Adipose tissue (tissue), 3 donors: ENCODE results near the gene ZNF440. TPM values are rescaled to one million over a fixed set of nuclear protein-coding genes. Genes with fewer than 3 reads are reported as not detected.
"Not testable (repeated sequence)": the region's sequence is repeated elsewhere in the genome, so short reads cannot be mapped to it uniquely, and the experiment has no call there.

ENCODE experiments used
- H3K27ac ChIP-seq: one replicate; pipeline ENCODE4 v1.5.1; 2013; ENCODE audit warnings: low read depth, low read length
- WGBS, 3 donors: extraction: QIAGEN DNeasy Blood & Tissue Kit; methylation state at CpG; one replicate each; pipeline ENCODE4 v1.1.7; 2013; 5-methylcytosine and 5-hydroxymethylcytosine counted together
- polyA plus RNA-seq, 3 donors: library from polyadenylated mRNA; stranded (reverse); fragments of 200-250 nt; gene quantifications; one replicate each; pipeline ENCODE4 v1.2.3, GENCODE V29; 2013
- donor health status: healthy with polysubstance abuse.
- donor health status: Bipolar disorder and iron deficiency.
- donor health status: healthy.

Gene ZNF440
- polyA plus RNA-seq, 3 donors = 1.8 to 4.2 (median 2.6) TPM

GRCh38 chr19:11813703-11814028 lies 407 bp upstream of the ZNF440 start:
- no peak overlapping the region for H3K27ac ChIP-seq
- WGBS, 3 donors = 0 to 2% (median 1%) methylated on average over 6 of the region's 6 CpGs

- WGBS, 3 donors = 6 to 13% (median 8%) methylated on average over 13 of the region's 13 CpGs
- no peak overlapping the region for H3K27ac ChIP-seq
These were observed 595 bp downstream of the ZNF440 start for GRCh38 chr19:11814700-11815035.

DNA sequence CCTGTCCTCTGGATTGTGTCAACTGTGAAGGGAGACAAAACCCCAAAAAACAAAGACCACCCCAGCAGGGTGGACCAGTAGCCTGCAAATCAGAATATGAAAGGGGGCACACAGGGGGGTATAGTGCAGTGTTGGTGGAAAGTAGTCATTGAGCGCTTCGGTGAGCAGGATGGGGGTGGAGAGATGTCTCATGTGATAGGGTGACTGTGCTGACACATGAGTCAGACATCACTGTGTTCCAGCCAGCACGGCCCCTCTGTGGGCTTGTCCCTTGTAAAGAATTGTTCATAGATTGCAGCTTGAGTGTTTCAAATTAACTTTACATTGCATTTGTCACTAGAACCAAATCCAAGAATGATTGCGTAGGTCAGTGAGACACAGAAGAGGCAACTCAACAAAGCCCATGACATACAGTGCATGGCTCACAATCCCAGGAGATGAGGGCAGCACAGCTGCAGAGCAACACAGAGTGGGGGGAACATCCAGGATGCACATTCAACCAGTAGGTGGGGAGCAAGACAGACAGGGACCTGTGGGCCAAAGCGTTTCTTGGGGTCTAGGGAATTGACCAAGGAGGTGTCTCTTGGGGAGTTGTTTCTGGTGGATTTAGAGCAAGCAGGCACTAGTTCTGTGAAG lies 7.5 kb downstream of the ZNF440 start:
- WGBS, 3 donors = 87 to 93% (median 92%) methylated on average over 5 of the region's 5 CpGs
- no peak overlapping the region for H3K27ac ChIP-seq

DNA sequence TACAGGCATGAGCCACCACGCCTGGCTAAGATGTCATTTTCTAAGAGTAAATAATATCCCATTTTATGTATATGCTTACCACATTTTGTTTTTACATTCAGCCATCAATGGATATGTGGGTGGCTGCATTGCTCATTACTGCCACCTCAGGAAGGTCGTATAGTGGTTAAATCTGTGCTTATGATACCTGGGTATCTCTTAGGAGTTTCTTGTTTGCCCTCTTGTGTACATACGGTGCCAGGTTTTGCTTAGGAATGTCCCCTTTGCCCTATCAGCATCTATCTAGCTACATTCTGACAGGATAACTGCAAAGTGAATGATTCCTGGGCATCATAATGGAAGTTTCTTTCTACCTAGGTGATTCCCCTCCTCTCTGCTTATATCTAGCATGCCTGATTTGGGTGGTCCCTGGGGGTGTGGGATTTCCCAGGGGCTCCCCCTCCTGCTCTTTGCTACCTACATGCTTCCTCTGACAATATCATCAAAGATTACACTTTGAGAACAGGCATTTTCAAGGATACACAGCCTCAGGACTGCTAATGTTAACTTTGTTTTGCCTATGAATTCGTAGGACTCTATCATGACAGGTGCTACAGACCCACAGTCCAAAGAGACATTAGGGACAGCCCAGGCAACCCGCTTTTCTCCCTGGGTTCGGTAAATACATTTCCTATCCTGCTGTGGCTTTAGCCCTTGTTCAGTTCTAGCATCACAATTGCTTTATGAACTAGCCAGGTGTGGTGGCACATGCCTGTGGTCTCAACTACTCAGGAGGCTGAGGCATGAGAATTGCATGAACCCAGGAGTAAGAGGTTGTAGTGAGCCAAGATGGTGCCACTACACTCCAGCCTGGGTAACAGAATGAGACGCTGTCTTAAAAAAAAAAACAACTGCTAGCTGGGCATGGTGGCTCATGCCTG lies 15.1 kb downstream of the ZNF440 start:
- H3K27ac ChIP-seq = not testable (repeated sequence)
- 90 to 95% (median 93%) methylated on average over 7 of the region's 7 CpGs for WGBS, 3 donors

DNA sequence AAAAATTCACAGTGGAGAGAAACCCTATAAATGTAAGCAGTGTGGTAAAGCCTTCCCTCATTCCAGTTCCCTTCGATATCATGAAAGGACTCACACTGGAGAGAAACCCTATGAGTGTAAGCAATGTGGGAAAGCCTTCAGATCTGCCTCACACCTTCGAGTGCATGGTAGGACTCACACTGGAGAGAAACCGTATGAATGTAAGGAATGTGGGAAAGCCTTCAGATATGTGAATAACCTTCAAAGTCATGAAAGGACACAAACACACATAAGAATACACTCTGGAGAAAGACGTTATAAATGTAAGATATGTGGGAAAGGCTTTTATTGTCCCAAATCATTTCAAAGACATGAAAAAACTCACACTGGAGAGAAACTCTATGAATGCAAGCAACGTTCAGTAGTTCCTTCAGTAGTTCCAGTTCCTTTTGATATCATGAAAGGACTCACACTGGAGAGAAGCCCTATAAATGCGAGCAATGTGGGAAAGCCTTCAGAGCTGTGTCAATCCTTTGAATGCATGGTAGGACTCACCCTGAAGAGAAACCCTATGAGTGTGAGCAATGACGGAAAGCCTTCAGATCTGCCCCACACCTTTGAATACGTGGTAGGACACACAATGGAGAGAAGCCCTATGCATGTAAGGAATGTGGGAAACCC lies 18.3 kb downstream of the ZNF440 start:
- WGBS, 3 donors = 96 to 97% (median 97%) methylated on average over 8 of the region's 8 CpGs
- H3K27ac ChIP-seq = no peak overlapping the region

DNA sequence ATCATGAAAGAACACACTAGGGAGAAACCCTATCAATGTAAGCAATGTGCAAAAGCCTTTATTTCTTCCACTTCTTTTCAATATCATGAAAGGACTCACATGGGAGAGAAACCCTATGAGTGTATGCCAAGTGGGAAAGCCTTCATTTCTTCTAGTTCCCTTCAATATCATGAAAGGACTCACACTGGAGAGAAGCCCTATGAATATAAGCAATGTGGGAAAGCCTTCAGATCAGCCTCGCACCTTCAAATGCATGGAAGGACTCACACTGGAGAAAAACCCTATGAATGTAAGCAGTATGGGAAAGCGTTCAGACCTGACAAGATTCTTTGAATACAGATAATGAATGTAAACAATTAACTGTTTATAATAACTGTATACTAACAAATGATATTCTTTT lies 19.5 kb downstream of the ZNF440 start:
- H3K27ac ChIP-seq = no peak overlapping the region
- WGBS, 3 donors = 97 to 99% (median 98%) methylated on average over 2 of the region's 2 CpGs

GRCh38 chr19:11835626-11836066 lies 21.6 kb downstream of the ZNF440 start:
- WGBS, 3 donors = 84 to 100% (median 91%) methylated on average over 2 of the region's 2 CpGs

DNA sequence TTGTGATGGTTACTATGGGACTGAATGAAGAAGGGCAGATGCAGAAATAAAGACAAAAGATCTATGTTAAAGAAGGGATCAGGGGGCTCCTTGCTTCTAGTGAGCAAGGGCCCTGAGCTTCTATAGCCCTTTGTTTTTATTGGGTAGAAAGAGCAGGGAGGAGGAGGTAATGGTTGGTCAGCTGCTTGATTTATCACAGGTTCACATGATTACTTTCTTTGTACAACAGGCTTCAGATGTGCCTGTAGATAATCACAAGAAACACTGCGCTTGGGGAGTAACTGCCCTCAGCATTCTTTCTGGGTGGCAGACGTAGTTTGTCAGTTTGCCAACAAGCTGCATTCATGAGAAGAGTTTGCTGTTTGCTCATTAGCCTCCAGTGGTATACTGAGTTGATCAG lies 29.6 kb downstream of the ZNF440 start:
- 47 to 68% (median 64%) methylated on average over 2 of the region's 2 CpGs for WGBS, 3 donors

More at GRCh38 chr19:11835626-11836066, 21.6 kb downstream of the ZNF440 start:
- not testable (repeated sequence) for H3K27ac ChIP-seq

GRCh38 chr19:11847615-11848014 lies 33.5 kb downstream of the ZNF440 start:
- 61 to 71% (median 70%) methylated on average over 6 of the region's 6 CpGs for WGBS, 3 donors
- not testable (repeated sequence) for H3K27ac ChIP-seq

More for the DNA sequence above, 29.6 kb downstream of the ZNF440 start:
- H3K27ac ChIP-seq = no peak overlapping the region

DNA sequence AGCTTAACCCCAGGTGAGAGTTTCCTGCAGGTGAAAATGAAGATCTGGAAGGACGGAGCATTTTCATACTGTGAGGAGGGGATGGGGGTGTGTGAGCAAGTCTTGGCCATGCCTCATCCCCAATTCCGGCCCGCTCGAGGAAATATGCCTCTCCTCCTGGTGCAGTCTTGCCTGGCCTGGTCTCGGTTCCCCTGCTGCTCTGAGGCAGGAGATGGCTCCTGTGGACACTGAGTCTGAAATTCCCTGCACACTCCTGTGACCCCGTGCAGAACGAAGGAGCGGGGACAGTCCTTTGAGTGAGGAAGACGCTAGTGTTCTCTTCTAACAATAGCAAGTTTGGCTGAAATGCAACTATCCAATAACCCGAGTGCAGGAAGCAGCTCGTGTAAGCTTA lies 34.1 kb downstream of the ZNF440 start:
- no peak overlapping the region for H3K27ac ChIP-seq
- WGBS, 3 donors = 34 to 37% (median 36%) methylated on average over 11 of the region's 11 CpGs

GRCh38 chr19:11848594-11849469 lies 34.8 kb downstream of the ZNF440 start, which contains the start of gene ZNF439:
ZNF439 (plus strand) TSS chr19:11848726; CDS start chr19:11848868, 142 bp downstream.
- no peak within 1 kb of the TSS for H3K27ac ChIP-seq
- WGBS, 3 donors = 1% methylated on average over 54 to 59 of the region's 59 CpGs

- WGBS, 3 donors = 95 to 97% (median 95%) methylated on average over 4 of the region's 4 CpGs
- H3K27ac ChIP-seq = not testable (repeated sequence)
These were observed 36.2 kb downstream of the ZNF440 start for GRCh38 chr19:11850289-11850688.

DNA sequence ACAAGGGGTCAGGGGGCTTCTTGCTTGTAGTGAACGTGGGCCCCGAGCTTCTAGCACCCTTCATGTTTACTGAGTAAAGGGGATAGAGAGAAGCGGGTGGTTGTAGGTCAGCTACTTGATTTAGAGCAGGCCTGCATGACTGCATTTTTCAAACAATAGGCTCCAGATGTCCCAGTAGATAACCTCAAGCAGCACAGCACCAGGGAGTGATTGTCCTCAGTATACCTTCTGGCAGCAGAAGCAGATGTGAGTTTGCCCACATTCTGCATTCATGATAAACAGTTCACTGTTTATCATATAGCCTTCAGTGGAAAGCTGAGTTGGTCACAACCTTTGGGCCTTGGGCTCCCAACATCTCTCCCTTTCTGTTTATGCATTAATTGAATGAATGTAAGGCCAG lies 39.3 kb downstream of the ZNF440 start:
- 78 to 99% (median 80%) methylated on average over 3 of the region's 3 CpGs for WGBS, 3 donors
- H3K27ac ChIP-seq = no peak overlapping the region

DNA sequence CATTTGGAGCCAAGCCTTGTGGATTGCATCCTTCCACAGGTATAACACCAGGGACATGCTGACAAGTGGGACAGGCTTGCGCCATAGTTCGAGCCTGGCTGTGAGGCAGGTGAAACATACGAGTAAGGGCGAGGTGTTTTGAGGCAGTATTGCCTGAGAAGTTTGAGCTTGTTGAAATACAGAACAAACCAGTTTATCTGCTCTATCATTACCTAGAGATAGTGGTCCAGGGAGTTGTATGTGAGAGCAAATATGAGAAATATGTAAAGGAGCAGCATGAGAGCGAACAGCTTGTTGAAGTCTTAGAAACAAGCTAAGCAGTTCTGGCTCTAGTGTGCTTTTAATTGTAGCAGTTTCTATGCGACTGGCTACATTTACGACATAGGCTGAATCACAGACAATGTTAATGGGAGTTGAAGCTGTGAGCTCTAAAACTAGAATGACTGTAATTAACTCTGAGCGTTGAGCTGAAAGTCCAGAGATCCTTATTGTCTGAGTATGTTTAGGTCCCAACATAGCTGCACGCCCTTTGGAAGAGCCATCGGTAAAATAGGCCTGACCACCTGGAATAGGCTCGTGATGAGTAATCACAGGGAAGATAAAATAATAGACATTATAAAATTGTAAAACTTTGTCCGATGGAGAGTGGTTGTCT lies 42.6 kb downstream of the ZNF440 start:
- no peak overlapping the region for H3K27ac ChIP-seq
- WGBS, 3 donors = 91 to 96% (median 93%) methylated on average over 12 of the region's 12 CpGs

GRCh38 chr19:11860721-11861120 lies 46.6 kb downstream of the ZNF440 start:
- 94 to 99% (median 98%) methylated on average over 7 of the region's 7 CpGs for WGBS, 3 donors
- H3K27ac ChIP-seq = no peak overlapping the region

DNA sequence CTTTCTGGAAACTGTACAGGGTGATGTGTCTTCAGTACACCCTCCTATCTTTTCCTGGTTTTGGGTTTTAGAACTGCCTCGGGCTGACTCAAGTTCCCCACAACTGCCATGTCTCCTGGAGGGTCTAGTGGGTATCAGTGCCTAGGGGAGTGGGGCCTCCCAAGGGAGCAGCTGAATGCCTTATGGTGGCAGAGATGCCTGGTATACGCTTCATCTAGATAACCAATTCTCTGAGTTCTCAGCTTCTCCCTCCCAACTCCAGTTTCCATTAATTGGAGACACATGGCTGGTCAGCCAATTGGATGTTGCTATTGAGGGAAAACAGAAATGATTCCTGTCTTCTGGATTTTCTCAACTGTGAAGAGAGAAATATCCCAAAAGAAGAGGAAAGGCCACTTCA lies 47.2 kb downstream of the ZNF440 start:
- 97 to 98% (median 98%) methylated on average over 2 of the region's 2 CpGs for WGBS, 3 donors

DNA sequence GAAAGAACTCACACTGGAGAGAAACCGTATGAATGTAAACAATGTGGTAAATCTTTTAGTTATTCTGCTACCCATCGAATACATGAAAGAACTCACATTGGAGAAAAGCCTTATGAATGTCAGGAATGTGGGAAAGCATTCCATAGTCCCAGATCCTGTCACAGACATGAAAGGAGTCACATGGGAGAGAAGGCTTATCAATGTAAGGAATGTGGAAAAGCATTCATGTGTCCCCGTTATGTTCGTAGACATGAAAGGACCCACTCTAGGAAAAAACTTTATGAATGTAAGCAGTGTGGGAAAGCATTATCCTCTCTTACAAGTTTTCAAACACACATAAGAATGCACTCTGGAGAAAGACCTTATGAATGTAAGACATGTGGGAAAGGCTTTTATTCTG lies 53.7 kb downstream of the ZNF440 start:
- H3K27ac ChIP-seq = not testable (repeated sequence)
- 91 to 98% (median 94%) methylated on average over 4 of the region's 4 CpGs for WGBS, 3 donors

More for the DNA sequence above, 47.2 kb downstream of the ZNF440 start:
- H3K27ac ChIP-seq = no peak overlapping the region

GRCh38 chr19:11868188-11868587 lies 54.1 kb downstream of the ZNF440 start:
- WGBS, 3 donors = 96 to 98% (median 98%) methylated on average over 8 of the region's 8 CpGs
- H3K27ac ChIP-seq = no peak overlapping the region
